Stimulated activated CD8-positive, alpha-beta memory T cell treated with anti-CD3 and anti-CD28 coated beads, Interleukin-7, amount 100 ng/mL, for 48 hours (primary cell): ENCODE measurements around the gene FYN.

Experiments
- DNase-seq, 2 donors: peaks; one replicate each; pipeline ENCODE4 v3.0.0-alpha.2; 2020; ENCODE audit warnings: low read depth in 1 of 2; ENCODE audit errors: extremely low read depth in 1 of 2

The FYN gene

DNA sequence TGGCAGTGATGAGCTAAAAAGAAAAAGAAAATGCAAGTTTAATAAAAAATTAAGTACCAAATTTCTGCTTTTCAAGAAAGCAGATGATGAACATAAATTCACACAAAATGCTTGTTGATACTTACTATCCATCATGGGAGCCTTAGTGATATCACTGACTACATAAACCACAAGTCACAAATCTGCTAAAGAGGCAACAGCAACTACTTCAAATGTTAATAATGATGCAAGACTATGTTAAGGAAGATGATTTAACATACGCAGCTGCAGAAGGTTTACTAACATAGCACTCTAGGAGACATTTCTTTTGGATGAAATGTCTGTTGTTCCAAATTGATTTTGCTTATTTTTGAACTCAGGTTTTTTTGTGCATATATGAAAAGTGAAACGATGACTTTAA lies 18.6 kb downstream of the FYN start:
- no peak for DNase-seq

DNA sequence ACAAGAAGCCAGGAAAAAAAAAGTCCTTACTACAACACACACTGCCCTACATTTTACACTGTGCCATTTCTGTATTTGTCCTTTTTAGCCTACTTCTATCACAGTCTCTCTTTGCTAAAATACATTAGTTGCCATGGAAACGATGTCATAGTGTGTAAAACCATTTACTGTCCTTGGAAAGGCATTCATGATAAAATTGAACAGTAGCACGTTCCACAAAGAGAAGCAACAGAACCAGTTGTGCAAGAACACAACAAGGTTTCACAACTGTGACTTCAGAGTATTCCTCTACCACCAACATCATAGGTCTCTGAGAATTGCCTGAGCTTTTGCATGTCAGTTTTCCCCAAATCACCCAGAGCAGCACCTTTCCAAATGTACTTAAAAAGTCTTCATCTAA lies 20.5 kb downstream of the FYN start:
- no peak for DNase-seq

DNA sequence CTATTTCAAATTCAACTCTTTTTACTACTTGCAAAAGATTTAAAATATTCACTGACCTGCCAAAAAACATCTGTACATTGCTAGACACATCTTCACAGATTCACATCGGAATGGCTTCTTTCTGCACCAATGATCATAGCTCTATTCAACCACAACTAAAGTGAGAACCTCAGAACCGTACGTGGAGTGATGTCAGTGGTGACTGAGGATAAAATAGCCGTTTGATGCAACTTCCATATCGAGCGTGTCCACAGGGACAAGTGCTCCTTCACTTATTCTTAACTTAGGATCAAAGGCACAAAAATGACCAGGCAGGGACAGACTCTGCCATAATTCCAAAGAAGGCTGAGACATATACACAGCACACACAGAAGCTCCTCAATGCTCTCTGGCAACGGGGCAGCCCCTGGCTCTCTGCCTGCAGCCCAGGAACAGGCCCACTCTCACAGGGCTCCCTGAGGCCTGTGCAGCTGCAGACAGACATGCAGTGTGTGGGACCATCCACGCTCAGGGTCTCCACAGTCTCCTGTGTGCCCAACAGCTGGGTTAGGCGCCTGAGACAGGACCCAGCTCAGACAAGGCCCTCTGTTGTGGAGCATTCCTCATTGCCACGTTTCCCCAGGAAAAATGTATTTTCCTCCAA lies 22.8 kb downstream of the FYN start:
- DNase-seq = no peak

DNA sequence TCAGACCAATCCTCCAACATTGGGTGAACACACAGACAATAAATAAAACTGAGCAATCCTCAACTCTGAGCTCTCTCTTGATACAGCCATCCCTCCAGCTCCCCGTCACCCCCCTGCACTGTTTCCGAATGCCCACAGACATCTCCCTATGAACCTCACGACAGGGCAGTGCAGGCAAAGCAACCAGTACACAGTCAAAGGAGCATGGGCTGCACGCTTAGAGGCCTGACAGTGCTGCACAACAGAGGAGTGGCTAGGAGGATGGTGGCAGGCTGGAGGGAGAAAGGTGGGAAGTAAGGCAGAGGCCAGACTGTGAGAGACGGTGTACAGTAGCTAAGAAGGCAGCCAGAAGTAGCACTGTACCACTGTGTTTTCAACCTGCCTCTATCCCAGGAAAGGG lies 24.0 kb downstream of the FYN start:
- DNase-seq = no peak

DNA sequence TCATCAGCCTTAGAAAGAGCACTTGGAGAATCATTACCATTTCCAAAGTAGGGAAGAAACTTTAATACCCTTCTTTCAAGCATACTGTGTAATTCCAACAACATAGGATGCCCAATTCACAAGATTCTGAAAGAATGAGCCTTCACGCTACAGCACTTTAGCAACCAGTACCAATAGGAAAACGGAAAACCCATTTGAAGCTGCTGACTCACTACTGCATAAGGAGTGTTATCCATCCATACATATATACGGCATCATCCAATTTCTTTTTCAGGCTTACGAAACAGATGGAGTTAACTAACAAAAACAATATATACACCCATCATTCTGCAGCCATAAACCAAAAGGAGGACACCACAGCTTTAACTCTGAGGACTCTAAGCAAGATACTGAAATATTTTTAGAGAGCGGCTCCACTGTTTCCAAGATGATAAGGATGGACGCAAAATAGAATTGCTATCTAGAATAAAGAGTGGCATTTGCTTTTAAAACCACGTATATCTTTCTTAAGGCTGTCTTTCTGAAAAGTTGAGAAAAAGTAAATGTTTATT lies 24.9 kb downstream of the FYN start:
- no peak for DNase-seq

DNA sequence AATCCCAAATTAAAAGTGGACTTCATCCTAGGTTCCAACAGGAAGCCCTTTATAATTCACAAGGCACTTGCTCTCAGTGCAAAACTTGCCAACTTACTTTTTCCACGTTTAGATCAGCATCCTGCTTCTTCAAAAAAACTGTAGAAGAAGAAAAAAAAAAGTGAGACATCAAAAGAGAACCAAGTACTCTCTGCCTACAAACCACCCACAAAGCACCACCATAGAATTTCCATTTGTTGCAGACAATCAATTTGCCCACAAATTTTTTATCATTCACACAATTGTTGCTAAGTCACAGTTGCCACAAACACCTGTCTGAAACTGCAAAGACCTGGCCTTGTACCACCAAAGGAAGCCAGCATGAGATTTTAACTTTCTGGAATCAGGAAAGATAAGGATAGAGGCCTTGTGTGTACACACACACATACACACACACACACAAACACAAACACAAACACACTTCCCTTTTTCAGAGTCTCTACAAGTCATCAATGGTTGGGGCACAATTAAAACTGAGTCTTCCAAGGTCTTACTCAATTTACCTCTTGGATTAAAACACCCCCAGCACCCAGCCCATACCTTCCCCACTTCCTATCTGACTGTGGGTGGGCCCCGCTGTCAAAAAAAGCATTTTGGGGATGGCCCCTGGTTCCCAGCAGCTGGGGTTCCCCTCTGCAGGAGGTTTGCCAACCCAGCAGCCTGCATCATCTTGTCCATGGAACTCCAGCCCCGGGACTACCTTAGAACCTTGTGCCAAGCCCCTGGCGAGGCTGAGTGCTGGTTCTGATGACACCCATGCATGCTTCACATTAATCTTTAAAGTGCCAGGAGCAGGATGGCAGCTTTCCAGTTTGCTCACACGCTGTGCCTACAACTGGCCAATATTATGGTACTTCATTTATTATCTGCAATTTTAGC lies 26.5 kb downstream of the FYN start:
- DNase-seq = no peak

DNA sequence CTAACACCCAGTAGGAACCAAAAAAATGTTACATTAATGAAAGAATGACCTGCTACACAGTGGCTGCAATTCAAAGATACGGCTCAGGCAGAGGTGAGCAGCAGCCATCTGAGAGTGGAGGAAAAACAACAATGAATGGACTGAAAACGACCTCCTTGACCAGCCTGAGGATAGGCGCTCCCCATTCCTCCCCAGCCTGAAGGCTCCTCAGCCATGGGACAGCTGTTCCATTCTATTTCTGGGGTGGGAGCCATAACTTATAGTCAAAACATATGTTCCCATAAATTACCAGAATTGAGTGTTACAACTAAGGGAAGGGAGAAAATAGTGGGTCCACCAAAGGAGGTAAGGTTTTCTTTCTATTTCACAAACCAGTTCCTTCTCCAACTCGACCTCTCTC lies 27.2 kb downstream of the FYN start:
- DNase-seq = no peak

DNA sequence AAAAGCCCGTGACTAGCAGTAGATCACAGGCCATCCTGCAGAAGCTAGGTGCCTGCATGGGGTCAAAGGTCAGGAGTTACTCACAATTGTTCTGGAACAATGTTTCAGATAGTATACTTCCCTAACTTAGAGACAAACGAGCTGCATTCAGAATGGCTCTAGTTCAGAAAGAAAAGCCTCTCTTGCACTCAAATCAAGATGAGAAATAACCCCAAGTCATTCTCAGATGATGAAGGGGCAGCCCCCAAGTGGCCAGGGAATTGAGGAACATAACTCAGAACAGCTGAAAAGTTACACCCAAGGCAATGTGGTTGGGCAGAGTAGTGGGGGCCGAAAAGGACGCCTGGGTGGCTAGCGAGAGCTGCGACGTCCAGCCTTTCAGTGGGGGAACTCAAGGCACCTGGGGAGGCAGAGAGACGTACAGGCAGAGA lies 27.8 kb downstream of the FYN start:
- no peak for DNase-seq

DNA sequence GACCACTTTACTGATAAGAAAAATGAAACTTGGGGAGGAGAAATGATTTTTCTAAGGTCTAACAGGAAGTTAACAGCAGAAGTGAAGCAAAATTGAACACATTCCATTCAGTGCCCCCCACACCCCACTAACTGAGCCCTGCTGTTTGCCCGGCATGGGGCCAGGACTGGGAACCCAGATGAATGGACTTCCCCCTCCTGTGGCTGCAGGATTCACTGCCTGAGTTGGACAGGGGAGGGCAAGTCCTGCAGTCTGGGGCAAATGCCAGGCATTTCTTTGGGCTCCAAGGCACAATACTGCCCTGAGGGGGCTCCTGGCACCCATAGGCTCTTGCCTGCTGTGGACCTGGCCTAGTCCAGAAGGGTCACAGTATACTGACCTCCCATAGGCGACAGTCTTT lies 28.3 kb downstream of the FYN start:
- no peak for DNase-seq

DNA sequence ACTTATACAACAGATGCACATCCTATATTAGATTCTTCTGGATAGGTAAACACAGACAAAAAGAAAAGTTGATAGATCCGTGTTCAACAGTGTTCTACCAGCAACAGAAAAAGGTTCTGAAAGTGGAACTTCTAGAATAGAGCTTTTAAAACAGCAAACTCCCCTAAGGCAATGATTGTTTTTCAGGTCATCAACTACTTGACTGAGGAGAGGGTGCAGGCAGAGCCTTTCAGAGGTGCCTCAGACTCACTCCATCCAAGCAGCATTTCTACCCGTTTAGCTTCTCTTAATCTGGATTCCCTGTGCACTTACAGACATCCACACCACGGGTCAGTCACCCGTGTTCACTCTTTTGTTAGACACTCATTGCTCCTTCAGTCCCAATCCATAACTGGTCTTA lies 28.9 kb downstream of the FYN start:
- no peak for DNase-seq

DNA sequence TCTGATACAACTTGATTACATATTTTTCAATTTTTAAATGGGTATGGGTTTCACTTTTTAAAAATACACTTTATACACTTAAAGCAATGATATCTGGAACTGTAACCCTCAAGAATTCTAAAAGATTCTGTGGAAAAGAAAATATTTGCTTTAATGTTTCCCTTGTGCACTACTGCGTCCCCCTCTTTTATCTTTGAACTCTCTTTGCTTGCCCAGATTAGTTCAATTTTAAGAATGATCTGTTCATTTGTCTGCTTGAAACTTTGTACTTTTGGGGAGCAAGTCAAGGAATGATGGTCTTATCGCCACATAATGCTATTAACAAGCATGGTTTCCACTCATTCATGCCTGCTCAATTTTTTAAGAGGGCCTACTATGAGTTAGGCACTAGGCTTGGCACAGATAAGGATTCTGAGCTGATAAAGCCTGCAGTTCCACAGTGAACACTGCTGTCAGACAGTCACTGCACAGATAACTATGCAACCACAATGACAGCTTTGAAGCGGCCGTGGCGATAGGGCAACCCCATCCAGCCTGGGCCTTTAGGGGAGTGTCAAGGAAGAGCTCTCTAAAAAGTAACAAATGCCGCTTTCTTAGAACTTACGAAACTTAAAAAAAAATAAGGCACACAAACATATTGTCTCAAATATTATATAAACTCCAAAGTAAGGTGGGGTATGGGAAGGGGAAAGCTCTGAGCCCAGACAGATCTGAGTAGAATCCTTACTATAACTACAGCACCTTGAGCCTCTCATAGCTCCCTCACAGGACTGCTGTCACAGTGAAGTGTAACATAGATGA lies 29.7 kb downstream of the FYN start:
- peak in 1 of 2 donors; percentile 64 for DNase-seq

DNA sequence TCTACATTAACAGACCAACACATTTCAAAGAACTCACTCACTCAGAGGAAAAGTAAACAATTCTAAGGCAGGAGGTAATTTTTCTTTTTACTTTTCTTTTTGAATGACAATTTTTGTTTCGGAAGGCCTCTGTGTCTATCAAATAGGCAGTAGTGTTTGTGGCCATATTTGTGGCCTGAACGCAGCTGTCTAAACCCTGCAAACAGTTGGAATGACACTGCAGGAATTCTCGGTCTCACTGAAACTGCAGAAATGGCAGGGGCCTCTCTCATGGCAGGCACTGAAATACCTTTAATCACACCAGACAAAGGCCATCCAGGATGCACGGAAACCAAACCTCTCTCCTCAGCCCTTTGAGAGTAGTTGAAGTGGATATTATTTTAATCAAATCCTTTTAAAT lies 30.4 kb downstream of the FYN start:
- no peak for DNase-seq

DNA sequence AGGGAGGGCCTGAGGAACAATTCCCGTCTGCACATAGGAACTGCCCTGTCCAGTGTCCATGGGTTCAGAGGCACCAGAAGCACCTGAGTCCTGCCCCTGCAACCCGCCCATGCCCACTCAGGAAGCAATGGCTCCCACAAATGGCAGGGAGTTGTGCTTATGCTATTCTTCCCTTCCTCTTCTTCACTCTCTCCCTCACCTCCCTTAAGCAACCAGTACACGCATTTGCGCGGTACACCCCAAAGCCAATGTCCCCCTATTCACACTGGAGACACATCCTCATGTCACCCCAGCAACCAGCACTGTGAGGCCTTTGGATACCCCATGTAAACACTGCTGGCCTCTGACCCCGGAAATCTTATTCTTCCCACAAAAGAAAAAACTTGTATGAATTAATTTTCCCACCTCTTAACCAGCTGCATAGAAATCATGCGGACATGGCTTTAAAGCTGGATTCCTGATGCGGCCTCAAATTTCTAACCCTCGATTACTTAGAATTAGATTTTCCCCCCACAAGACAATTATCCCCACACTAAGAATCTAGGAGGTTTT lies 30.9 kb downstream of the FYN start:
- no peak for DNase-seq

DNA sequence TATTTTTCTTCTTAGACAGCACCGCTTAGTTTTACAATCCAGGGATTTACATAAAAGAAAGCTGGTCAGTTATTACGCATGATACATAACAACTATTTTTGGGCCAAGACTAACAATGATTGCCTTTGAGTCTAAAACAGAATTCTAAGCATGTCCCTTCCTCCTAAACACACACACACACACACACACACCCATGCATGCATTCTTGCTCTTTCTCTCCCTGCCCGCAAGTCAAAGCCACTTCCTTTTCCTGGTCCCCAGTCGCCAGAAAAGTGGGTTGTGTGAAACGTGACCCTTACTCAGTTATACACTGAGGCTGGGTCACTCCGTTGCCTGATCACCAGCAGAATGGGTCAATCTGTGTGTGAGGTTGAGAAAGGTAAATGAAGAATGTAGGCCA lies 31.4 kb downstream of the FYN start:
- DNase-seq = no peak

DNA sequence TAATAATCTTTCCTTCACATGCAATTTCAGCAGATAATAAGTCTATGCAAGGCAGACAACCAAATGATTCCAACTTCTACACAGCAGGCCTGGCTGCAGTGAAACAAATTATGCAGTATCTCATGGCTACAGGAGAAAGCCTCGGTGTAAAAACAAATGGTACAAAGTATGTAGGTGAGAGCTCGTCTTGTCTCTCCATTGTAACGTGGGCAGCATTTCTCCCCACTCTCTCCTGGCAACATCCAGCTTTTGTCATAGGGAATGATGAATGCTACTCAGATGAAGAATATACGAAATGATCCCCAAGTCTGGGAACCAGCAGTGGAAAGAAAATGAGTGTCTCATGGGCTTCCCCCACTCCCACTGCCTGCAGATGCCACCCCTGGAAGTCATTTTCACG lies 32.4 kb downstream of the FYN start:
- DNase-seq = no peak

DNA sequence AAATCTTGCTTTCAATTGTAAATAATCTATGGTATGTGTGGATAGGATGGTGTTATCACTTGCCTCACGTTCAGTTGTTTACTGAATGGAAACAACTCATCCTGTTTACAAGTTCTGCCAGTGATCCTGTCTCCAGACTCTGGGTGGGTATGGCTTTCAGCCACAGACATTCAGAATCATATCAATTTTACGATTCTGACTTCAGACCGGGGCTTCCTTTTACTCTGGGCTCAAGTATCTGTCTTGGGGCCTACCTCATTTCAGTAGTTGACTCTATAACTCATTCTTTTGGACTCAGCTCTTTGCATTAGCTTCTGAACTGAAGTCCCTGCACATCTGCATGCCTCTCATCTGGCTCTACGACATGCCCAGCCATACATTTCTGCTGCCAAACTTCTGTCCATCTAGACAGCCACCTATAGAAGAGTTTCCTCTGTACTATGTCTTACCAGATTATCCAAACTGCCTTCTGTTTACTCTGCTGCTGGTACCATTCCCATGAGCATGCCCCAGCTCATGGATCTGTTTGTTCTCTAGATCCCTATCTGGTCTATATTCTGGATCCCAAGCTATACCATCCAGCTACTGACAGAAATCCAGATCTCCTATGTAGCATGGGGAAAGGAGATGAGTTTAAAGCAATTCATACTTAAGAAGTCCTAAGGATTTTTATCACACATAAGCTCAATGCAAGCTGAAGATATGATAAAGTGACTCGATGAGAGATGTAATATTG lies 34.3 kb downstream of the FYN start:
- no peak for DNase-seq

DNA sequence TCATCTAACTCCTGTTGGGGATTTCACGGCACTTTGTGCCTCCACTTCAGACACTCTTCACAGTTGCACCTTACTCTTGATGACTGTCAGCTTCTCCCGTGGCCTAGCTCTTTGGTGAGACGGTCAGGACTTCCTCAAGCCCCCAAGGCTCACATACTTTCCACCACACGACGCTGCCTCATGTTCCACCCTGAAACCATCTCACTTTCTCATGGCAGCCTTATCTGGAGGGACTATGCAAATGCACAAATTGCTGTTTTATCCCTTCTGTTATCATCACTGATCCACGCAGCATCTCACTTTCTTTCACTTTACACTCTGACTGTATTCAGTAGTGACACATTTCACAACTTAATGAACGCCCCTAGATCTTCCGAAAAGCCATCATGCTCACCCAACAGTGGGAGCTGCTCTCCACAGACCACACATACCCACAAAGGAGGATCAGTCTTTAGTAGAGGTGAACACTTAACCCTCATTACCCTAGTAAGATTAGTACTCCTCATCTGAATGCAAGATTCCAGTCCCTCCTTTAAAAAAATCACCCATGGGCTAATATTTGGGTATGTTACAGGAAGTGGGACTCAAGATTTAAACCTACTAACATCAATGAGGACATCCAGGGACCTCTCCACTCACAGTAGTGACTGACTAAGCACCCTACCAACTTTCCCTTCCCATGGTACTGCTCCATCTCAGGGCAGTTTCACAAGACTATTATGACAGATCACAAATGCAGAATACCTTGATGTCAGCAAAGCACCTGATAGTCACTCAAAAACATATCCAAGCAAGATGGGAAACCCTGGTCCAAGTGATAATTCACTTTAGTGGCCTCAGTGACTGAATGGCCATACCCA lies 35.4 kb downstream of the FYN start:
- peak; percentile 50 to 67 for DNase-seq

DNA sequence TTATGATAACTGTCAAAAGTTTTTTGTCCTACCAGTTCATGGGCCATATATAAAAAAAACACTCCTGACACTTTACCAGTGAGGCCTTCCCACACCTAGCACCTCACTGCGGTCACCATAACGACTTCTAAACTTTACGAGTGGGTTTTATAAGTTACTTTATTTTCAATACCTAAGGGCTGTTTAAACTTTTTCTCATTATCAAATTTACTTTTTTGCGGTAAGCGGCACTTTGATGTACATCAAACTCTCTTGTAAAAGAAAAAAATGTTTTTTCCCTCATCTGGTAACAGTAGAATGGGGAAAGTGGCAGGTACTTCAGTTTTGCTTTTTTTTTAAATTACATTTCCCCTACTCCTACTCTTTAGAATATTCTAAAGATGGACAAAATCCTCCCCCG lies 36.2 kb downstream of the FYN start:
- DNase-seq = no peak

DNA sequence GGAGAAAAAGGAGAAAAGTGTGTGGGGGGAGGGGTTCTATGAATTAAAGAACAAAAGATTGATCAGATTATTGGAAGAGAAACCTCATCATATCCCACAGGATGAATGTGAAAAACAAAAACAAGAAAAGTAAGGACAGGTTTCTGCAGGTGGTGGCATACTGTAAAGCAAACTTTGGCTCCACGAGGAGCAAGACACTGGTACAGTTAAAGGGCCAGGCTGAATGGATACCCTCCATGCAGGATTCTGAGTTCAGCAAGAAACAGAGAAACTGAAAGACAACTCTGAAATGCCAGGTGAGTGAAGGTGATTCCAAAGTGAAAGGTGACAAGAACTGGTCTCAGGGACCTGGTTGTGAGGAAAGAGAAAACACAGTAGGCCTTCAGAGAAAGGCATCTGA lies 37.4 kb downstream of the FYN start:
- DNase-seq = no peak
